A549 (cell line): ENCODE data around the gene PTPRG.

ENCODE experiments used
- CBX8 ChIP-seq: fragments of 200-600 bp; sonication (generic); IDR thresholded peaks from 2 replicates; pipeline ENCODE4 v1.6.1; 2016
- CTCF ChIP-seq: fragments of >200 bp; sonication (Bioruptor Twin); formaldehyde crosslinking; IDR thresholded peaks from 3 replicates; pipeline ENCODE4 v1.5.1; 2016
- NR3C1 ChIP-seq: fragments of >200 bp; sonication (Bioruptor Twin); formaldehyde crosslinking; IDR thresholded peaks from 3 replicates; pipeline ENCODE4 v1.6.1; 2017
- USF2 ChIP-seq: fragments of 450-650 bp; IDR thresholded peaks from 2 replicates; pipeline ENCODE4 v1.6.1; 2014; ENCODE audit warnings: antibody characterized with exemption

- no peak for TF ChIP-seq USF2
- TF ChIP-seq CTCF = no peak
- TF ChIP-seq NR3C1 = no peak
- no peak for TF ChIP-seq CBX8
Measured at GRCh38 chr3:61877359-61878138, 316.2 kb downstream of the PTPRG start.
